Epithelial cell of prostate (primary cell): Measurements from ENCODE around the gene ZCCHC24.
"Not testable (repeated sequence)": the region's sequence is repeated elsewhere in the genome, so short reads cannot be mapped to it uniquely, and the experiment has no call there.

Source experiments
- DNase-seq: peaks from one replicate; pipeline ENCODE4 v3.0.0-alpha.2; 2011; ENCODE audit warnings: low read depth, low spot score
- H3K27ac ChIP-seq: fragments of 450-650 bp; 2 replicates; pipeline ENCODE4 v1.5.1; 2017; ENCODE audit warnings: mild to moderate bottlenecking

ZCCHC24 gene

GRCh38 chr10:79447911-79448731, 2.7 kb upstream of the ZCCHC24 start:
- no peak for DNase-seq
- no peak overlapping the region for H3K27ac ChIP-seq

- not testable (repeated sequence) for DNase-seq, H3K27ac ChIP-seq
These were observed 1.8 kb upstream of the ZCCHC24 start for GRCh38 chr10:79447249-79447648.

- DNase-seq: no peak
These were observed 1.3 kb upstream of the ZCCHC24 start for GRCh38 chr10:79446758-79447084.

GRCh38 chr10:79445977-79446757, 743 bp upstream of the ZCCHC24 start:
- no peak overlapping the region for H3K27ac ChIP-seq
- no peak for DNase-seq

More at GRCh38 chr10:79446758-79447084, 1.3 kb upstream of the ZCCHC24 start:
- no peak overlapping the region for H3K27ac ChIP-seq

GRCh38 chr10:79444199-79445119, 965 bp downstream of the ZCCHC24 start:
- H3K27ac ChIP-seq: no peak overlapping the region
- no peak for DNase-seq

- H3K27ac ChIP-seq: no peak overlapping the region
- DNase-seq: no peak
These were observed 1.9 kb downstream of the ZCCHC24 start for GRCh38 chr10:79443338-79444198.

GRCh38 chr10:79442171-79443040, 3.0 kb downstream of the ZCCHC24 start:
- no peak for DNase-seq
- no peak overlapping the region for H3K27ac ChIP-seq

GRCh38 chr10:79441433-79441832, 4.0 kb downstream of the ZCCHC24 start:
- DNase-seq: no peak
- no peak overlapping the region for H3K27ac ChIP-seq

- no peak overlapping the region for H3K27ac ChIP-seq
- DNase-seq: no peak
These were observed 5.1 kb downstream of the ZCCHC24 start for GRCh38 chr10:79440281-79440680.

GRCh38 chr10:79438699-79439085, 6.7 kb downstream of the ZCCHC24 start:
- DNase-seq: no peak
- H3K27ac ChIP-seq: no peak overlapping the region

- DNase-seq: no peak
- no peak overlapping the region for H3K27ac ChIP-seq
These were observed 7.3 kb downstream of the ZCCHC24 start for GRCh38 chr10:79438021-79438698.

GRCh38 chr10:79437111-79437814, 8.2 kb downstream of the ZCCHC24 start:
- H3K27ac ChIP-seq: no peak overlapping the region
- DNase-seq: no peak

- no peak for DNase-seq
- H3K27ac ChIP-seq: no peak overlapping the region
These were observed 8.6 kb downstream of the ZCCHC24 start for GRCh38 chr10:79436850-79437103.

GRCh38 chr10:79436066-79436849, 9.2 kb downstream of the ZCCHC24 start:
- no peak overlapping the region for H3K27ac ChIP-seq
- DNase-seq: no peak

- no peak overlapping the region for H3K27ac ChIP-seq
- DNase-seq: no peak
These were observed 10.0 kb downstream of the ZCCHC24 start for GRCh38 chr10:79435271-79436065.

GRCh38 chr10:79434821-79435251, 10.6 kb downstream of the ZCCHC24 start:
- H3K27ac ChIP-seq: no peak overlapping the region
- no peak for DNase-seq
